Measurements from ENCODE around the gene COPS8.

The COPS8 gene

GRCh38 chr2:237053066-237053465 is 32.6 kb upstream of the COPS8 start:
- Histone ChIP-seq H2AFZ (ENCODE audit: low read length) (no peak overlapping the region), H4K20me1 (ENCODE audit: insufficient read depth, low read length, poor library complexity, severe bottlenecking) (no peaks in the 10 kb centered on the region), H3F3A (ENCODE audit: low read depth) (no peaks in the 10 kb centered on the region), H3K27me3 (ENCODE audit: insufficient read depth, low read length, poor library complexity, severe bottlenecking) (no peaks in the 10 kb centered on the region), H3K9me3 (ENCODE audit: insufficient read depth, low read depth, low read length) (peaks cover 7% of the 10 kb centered on the region; the same call in 1 of the 2 replicates), H3K79me2 (ENCODE audit: insufficient read depth, low read length) (no peaks in the 10 kb centered on the region), H3K36me3 (ENCODE audit: insufficient read depth, low read length) (no peaks in the 10 kb centered on the region), H3K9me2 (replicated peaks; ENCODE audit: low read depth, low read length) (no peaks in the 10 kb centered on the region), H3K4me3 (ENCODE audit: low read length, poor library complexity, severe bottlenecking) (no peak overlapping the region), H3K4me2 (ENCODE audit: low read depth, low read length, poor library complexity, severe bottlenecking) (no peak overlapping the region), H3K9ac (ENCODE audit: low read depth, low read length, poor library complexity, severe bottlenecking) (no peak overlapping the region), H3K4me1 (ENCODE audit: insufficient read depth, low read length, poor library complexity, severe bottlenecking) (no peaks in the 10 kb centered on the region)
- TF ChIP-seq CTCF (conservative IDR thresholded peaks at IDR 0.05; ENCODE audit: low read length) (no peak), EZH2phosphoT487 (IDR thresholded peaks at IDR 0.05; ENCODE audit: borderline replicate concordance) (no peak)

DNA sequence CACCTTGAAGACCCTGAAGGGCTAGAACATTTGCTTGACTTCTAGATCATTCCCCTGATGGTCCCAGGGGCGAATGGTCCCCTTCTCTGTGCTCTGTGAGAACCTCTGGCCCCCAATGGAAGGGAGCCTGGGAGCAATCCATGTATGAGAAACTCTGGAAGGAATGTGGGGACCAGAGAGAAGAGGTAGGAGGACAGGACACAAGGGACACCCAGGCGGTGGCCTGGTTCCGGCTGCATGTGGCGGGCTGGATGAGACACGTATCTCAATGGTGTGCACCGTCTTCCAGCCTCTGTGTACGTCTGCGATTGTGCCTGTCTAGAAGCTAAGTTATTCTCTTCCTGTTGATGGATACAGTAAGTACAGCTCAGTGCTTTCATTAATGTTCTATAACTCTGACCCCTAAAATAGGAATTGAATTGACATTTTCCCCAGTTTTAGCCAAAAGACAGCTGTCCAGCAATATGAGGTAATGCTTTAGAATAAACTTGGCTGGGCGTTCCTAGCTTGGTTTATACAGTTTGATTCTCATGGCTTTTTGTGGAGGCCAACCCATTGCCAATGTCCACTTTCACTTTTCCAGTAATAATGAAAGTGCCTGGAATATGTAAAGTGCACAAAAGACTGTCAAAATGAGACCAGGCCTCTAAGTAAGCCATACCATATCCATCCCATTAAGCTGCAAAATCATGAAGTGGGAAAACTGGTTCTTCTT is 30.1 kb upstream of the COPS8 start:
- H3K9ac ChIP-seq (ENCODE audit: low read depth, low read length, poor library complexity, severe bottlenecking) = no peak overlapping the region
- no peaks in the 10 kb centered on the region for H3F3A ChIP-seq (ENCODE audit: low read depth)
- TF ChIP-seq EZH2phosphoT487 (IDR thresholded peaks at IDR 0.05; ENCODE audit: borderline replicate concordance) = no peak
- TF ChIP-seq CTCF (conservative IDR thresholded peaks at IDR 0.05; ENCODE audit: low read length) = no peak
- H3K27me3 ChIP-seq (ENCODE audit: insufficient read depth, low read length, poor library complexity, severe bottlenecking) = no peaks in the 10 kb centered on the region
- no peaks in the 10 kb centered on the region for H3K79me2 ChIP-seq (ENCODE audit: insufficient read depth, low read length)
- no peak overlapping the region for H3K4me3 ChIP-seq (ENCODE audit: low read length, poor library complexity, severe bottlenecking)
- H4K20me1 ChIP-seq (ENCODE audit: insufficient read depth, low read length, poor library complexity, severe bottlenecking) = no peaks in the 10 kb centered on the region
- H3K9me2 ChIP-seq (replicated peaks; ENCODE audit: low read depth, low read length) = no peaks in the 10 kb centered on the region
- H3K36me3 ChIP-seq (ENCODE audit: insufficient read depth, low read length) = no peaks in the 10 kb centered on the region
- H3K4me2 ChIP-seq (ENCODE audit: low read depth, low read length, poor library complexity, severe bottlenecking) = no peak overlapping the region
- H2AFZ ChIP-seq (ENCODE audit: low read length) = no peak overlapping the region
- H3K9me3 ChIP-seq (ENCODE audit: insufficient read depth, low read depth, low read length) = no peaks in the 10 kb centered on the region
- H3K4me1 ChIP-seq (ENCODE audit: insufficient read depth, low read length, poor library complexity, severe bottlenecking) = no peaks in the 10 kb centered on the region

DNA sequence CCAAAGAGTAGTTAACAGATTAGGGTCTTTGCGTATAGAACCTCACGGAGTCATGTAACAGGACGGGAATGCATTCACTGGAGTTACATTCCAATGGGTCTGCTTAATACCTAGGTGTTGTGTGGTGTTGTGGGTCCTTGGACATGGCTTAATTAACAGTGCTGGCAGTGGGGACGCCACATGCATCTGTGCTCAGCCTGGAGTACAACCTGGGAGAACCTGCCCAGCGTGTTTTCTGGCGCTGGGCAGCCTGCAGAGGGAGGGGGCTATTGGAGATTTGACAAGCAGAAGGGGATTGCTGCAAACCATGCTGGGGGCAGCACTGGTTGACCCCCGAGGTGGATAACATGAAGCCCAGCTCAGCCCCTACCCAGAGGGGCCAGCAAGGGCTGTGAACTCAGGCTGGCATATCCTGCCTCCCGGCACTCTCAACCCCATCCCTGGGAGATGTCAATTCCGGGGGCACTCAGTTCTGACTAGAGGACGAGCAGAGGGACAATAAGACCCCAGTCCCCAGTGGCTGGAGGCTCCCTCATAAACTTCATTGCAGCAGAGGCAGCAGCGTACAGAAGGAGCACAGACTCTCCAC is 29.3 kb upstream of the COPS8 start:
- Histone ChIP-seq H3K4me1 (ENCODE audit: insufficient read depth, low read length, poor library complexity, severe bottlenecking) (no peaks in the 10 kb centered on the region), H3K9ac (ENCODE audit: low read depth, low read length, poor library complexity, severe bottlenecking) (no peak overlapping the region), H3K79me2 (ENCODE audit: insufficient read depth, low read length) (no peaks in the 10 kb centered on the region), H3K9me3 (ENCODE audit: insufficient read depth, low read depth, low read length) (no peaks in the 10 kb centered on the region), H3F3A (ENCODE audit: low read depth) (no peaks in the 10 kb centered on the region), H2AFZ (ENCODE audit: low read length) (no peak overlapping the region), H3K36me3 (ENCODE audit: insufficient read depth, low read length) (no peaks in the 10 kb centered on the region), H3K4me2 (ENCODE audit: low read depth, low read length, poor library complexity, severe bottlenecking) (no peak overlapping the region), H4K20me1 (ENCODE audit: insufficient read depth, low read length, poor library complexity, severe bottlenecking) (no peaks in the 10 kb centered on the region), H3K4me3 (ENCODE audit: low read length, poor library complexity, severe bottlenecking) (no peak overlapping the region), H3K27me3 (ENCODE audit: insufficient read depth, low read length, poor library complexity, severe bottlenecking) (no peaks in the 10 kb centered on the region), H3K9me2 (replicated peaks; ENCODE audit: low read depth, low read length) (no peaks in the 10 kb centered on the region)
- no peak for TF ChIP-seq CTCF (conservative IDR thresholded peaks at IDR 0.05; ENCODE audit: low read length)
- no peak for TF ChIP-seq EZH2phosphoT487 (IDR thresholded peaks at IDR 0.05; ENCODE audit: borderline replicate concordance)

All from Loucy (cell line).